Posterior vena cava (tissue), 2 donors: ENCODE data around the gene FOXD4L6. TPM values are rescaled to one million over a fixed set of nuclear protein-coding genes. Genes with fewer than 3 reads are reported as not detected.
"Not testable (repeated sequence)": the region's sequence is repeated elsewhere in the genome, so short reads cannot be mapped to it uniquely, and the experiment has no call there.

Experiments
- DNase-seq: peaks from one replicate; pipeline ENCODE4 v3.0.0-alpha.2; 2020; ENCODE audit warnings: low spot score
- intact Hi-C, 2 donors: fragments of 100-400 bp; cut with DNase I; formaldehyde crosslinking; loops; one replicate each; pipeline versions ENCODE4 v1.14.1 to v1.14.2; 2022 to 2023
- long read RNA-seq, 2 donors: library from polyadenylated mRNA; unstranded; transcript quantifications; one replicate each; pipeline ENCODE4 v2.0.0, GENCODE V29; 2020 to 2021
- total RNA-seq, 2 donors: library from RNA; stranded (reverse); fragmentation: NEBNext Ultra II Directional; extraction: Animal tissue kit (Norgen Biotek cat#: 25700); gene quantifications; one replicate each; pipeline ENCODE4 v1.2.1, GENCODE V29; 2021
- donor health status: DM: yes; HTN: yes; CAD: no.
- donor health status: DM: yes; HTN: yes; CAD: no.

FOXD4L6 gene
- not detected for total RNA-seq
- long read RNA-seq, donor 1 = 0 reads
- long read RNA-seq, donor 2 = 0 reads

- DNase-seq, intact Hi-C loops: not testable (repeated sequence)
Observed at GRCh38 chr9:41128581-41128980, at the start of gene FOXD4L6. TSS of gene FOXD4L6 (minus strand) at chr9:41128681. CDS start at chr9:41128383, 298 bp downstream.

DNA sequence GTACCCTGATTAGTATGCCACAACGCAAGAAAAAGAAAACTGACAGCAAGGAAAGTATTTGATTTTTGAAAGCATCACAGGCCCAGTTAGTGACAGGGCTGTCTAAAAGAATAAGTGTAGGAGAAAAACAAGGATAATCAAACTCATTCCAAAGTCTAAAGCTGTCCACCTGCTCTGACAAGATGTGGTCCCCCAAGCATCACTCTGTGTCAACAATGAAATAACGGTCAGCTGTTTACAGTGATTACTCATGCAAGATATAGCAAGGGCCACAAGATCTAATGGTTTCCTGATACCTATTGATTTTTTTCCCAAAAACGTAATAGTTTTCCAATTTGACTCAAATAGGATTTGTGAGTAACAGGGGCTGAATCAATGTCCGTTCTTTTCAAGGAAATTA is 46.5 kb upstream of the FOXD4L6 start:
- intact Hi-C loops, DNase-seq: not testable (repeated sequence)

DNA sequence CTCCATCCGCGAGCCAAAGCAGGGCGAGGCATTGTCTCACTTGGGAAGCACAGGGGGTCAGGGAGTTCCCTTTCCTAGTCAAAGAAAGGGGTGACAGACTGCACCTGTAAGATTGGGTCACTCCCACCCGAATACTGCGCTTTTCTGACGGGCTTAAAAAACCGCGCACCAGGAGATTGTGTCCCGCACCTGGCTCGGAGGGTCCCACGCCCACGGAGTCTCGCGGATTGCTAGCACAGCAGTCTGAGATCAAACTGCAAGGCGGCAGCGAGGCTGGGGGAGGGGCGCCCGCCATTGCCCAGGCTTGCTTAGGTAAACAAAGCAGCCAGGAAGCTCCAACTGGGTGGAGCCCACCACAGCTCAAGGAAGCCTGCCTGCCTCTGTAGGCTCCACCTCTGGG is 21.6 kb upstream of the FOXD4L6 start:
- peak; percentile 54 for DNase-seq
- intact Hi-C loops = not testable (repeated sequence)

GRCh38 chr9:41141878-41142277 is 13.4 kb upstream of the FOXD4L6 start:
- DNase-seq, intact Hi-C loops: not testable (repeated sequence)

DNA sequence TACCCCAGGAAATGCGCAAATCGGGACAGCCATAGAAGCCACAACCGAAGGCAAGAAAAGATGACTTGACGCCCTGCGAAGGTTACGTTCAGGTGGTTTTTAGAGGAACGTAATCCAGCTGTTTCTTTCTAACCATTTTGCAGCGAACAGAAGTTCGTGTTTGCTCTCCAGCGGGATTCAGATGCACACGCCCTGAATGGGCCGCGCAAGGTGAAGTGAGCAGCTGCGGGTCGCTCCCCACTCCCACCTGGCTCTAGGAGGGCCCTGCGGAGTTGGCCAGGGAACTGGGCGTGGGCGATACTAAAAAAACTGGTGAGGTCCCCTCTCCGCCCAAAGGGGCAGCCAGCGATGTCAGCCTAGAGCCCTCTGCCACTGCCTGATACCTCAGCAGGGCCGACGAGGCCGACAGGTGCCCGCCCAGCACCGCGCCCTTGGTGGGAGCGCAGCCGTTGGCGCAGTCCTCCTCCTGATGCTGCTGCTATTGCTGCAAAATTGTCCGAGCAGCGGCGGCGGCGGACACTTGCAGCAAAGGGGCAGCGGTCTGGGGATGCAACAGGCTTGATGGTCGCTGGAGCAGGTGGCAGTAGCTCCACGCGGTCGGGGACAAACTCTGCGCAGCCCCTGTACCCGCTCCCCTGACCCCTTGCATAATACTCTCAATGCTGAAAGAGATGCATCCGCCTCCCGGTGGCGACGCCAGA is 1.6 kb downstream of the FOXD4L6 start:
- DNase-seq, intact Hi-C loops: not testable (repeated sequence)

GRCh38 chr9:41125936-41126335 is 2.5 kb downstream of the FOXD4L6 start:
- DNase-seq, intact Hi-C loops: not testable (repeated sequence)

DNA sequence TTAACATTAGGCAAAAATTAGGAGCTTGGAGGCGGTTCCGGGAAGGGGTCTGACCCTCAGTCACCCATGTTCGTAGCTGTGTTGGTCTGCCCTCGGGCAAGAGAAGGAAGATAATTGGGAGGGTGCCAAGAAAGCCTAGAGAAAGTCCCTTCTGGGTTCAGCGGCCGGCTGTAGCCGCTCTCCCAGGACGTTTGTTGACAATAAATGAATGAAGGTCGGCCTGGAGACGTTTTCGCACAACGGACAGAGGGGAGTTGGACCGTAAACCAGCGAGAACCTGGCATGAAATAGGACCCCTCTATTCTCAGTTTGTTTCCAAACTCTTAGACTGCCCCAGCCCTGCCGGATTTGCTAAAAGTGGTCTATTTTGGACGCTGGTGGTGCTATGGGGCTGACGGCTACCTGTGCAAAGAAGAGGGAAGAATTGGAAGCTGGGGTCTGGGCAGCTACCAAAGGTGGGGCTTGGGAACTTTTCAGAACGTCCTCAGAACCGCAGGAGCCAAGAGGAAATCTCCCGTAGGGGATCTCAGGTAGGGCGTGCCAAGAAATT is 3.3 kb downstream of the FOXD4L6 start:
- intact Hi-C loops, DNase-seq: not testable (repeated sequence)

DNA sequence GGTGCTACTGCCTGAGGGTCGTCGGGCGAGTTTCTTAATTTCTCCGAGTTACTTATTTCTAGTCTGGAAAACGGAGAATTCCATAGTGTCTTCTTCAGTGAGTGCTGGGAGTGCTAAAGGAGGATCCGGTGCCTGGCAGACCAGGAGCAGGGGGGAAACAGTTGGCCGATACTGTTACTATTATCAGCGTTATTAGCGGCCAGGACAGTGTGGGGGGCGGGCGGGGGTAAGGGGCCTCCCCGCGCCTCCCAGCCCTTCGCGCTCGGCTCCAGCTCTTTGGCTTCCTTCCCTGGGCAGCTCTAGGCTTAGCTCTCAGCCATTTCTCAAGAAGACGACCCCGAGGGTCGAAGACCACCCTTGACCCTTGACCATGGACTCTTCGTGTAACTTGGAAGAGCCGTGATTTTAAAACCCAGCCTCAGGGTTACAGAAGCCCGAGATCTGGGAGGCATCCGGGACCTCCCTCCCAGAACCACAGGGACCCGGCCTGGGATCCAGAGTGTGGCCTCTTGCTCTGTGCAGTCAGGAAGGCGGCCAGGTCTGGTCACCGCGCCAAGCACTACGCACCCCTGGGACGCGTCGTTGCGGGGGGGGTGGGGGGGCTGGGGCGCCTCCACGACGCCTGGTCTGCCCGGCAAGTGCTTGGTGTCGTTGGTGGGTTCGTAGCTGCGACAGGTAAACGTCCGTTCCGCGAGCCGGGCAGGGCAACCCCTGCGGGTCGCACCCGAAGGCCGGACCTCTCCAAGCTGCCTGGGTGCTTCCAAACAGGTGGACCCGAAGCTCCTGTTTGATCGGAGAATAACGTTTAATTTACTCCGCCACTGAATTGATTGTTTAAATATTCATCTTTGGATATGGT is 4.0 kb downstream of the FOXD4L6 start:
- DNase-seq, intact Hi-C loops: not testable (repeated sequence)

- DNase-seq, intact Hi-C loops: not testable (repeated sequence)
Observed at GRCh38 chr9:41123812-41124211, 4.7 kb downstream of the FOXD4L6 start.

- peak; percentile 37 for DNase-seq
- intact Hi-C loops = not testable (repeated sequence)
Observed at GRCh38 chr9:41123396-41123795, 5.1 kb downstream of the FOXD4L6 start.

- intact Hi-C loops, DNase-seq: not testable (repeated sequence)
Observed at GRCh38 chr9:41120696-41121095, 7.8 kb downstream of the FOXD4L6 start.

DNA sequence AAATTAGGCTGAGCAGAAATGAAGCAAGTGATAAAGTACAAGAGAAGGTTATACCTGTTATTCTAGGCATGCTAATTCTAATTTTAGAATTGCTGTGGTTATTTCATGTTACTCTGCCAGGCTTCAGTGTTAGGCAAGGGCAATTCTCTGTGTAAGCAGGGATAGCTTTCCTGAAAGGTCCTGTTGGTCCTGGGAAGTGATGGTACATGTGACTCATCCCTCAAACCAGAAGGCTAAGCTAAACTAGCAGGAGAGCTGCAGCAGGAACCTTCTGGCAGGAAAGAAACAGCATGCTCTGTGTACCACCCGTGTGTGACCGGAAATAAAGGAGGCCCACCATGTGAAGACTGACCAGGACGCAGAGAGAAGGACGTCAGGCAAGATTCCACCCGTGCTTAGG is 8.8 kb downstream of the FOXD4L6 start:
- DNase-seq, intact Hi-C loops: not testable (repeated sequence)

GRCh38 chr9:41119311-41119710 is 9.2 kb downstream of the FOXD4L6 start:
- intact Hi-C loops, DNase-seq: not testable (repeated sequence)

GRCh38 chr9:41113348-41113747 is 15.1 kb downstream of the FOXD4L6 start:
- DNase-seq, intact Hi-C loops: not testable (repeated sequence)

DNA sequence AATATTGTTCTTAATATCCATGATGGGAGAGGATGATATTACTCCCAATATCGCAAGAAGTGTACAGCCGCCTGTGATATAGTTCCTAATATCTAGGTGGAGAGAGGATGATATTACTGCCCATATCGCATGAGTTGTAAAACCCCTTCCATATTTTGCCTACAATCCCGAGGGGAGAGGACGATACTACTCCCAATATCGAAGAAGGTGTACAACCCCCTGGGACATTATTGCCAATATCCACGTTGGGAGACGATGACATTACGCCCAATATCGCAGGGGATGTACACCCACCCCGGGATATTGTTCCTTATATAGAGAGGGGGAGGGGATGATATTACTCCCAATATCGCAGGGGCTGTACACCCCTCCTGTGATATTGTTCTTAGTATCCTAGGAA is 17.1 kb downstream of the FOXD4L6 start:
- intact Hi-C loops, DNase-seq: not testable (repeated sequence)

- intact Hi-C loops = not testable (repeated sequence)
- DNase-seq = peak; percentile 76
Observed at GRCh38 chr9:41110913-41111312, 17.6 kb downstream of the FOXD4L6 start.

- DNase-seq, intact Hi-C loops: not testable (repeated sequence)
Observed at GRCh38 chr9:41109253-41109652, 19.2 kb downstream of the FOXD4L6 start.

DNA sequence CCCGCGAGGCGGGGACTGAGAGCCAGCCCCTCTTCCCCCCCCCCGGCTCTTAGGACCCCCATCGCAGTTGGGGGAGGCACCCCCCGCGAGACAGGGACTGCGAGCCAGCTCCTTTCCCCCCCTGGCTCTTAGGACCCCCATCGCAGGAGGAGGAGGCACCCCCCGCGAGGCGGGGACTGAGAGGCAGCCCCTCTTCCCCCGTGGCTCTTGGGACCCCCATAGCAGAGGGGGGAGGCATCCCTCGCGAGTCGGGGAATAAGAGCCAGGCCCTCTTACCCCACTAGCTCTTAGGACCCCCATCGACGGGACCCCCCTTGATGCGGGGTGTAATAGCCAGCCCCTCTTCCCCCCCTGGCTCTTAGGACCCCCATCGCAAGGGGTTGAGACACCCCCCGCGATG is 19.7 kb downstream of the FOXD4L6 start:
- intact Hi-C loops = not testable (repeated sequence)
- DNase-seq = peak; percentile 75

- intact Hi-C loops, DNase-seq: not testable (repeated sequence)
Observed at GRCh38 chr9:41106472-41107116, 21.9 kb downstream of the FOXD4L6 start.
